ENCODE results near the gene PAM.

Gene PAM

DNA sequence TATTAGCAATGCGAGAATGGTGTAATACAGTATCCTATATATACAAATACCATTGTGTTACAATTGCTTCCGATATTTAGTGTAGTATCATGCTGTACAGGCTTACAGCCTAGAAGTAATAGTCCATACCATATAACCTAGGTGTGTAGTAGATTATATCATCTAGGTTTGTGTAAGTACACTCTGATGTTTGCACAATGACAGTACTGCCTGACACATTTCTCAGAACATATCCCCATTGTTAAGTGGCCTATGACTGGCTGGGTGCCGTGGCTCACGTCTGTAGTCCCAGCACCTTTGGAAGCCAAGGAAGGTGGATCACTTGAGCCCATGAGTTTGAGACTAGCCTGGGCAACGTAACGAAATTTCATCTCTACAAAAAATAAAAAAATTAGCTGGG is 124.6 kb downstream of the PAM start:
- no peak for DNase-seq (ENCODE audit: low spot score)
- in situ Hi-C loops (cut with MboI; ENCODE audit: low sequenced_read_pairs, unreplicated experiment), result no loop called here
- TF ChIP-seq CTCF (IDR thresholded peaks at IDR 0.05; ENCODE audit: borderline replicate concordance, control extremely low read depth, extremely low read depth, insufficient read depth, missing control alignments), result no peak

DNA sequence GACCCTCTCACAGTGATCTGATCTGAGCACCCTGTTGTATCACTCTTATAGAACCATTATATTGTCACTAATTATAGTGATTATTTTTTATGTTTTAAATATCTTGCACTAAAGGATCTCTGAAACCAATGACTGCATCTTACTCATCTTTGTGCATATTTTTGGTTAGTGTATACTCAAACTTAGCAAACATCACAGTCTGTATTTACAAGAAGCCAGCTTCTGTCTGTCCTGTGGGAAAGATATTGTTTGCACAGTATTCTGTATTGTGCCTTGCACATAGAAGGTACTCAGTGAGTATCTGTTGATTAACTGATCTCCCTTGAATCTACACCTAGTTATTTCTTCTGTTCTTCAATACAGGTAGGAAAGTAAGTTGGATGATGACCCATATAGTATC is 131.5 kb downstream of the PAM start:
- in situ Hi-C loops (cut with MboI; ENCODE audit: low sequenced_read_pairs, unreplicated experiment), result no loop called here
- TF ChIP-seq CTCF (IDR thresholded peaks at IDR 0.05; ENCODE audit: borderline replicate concordance, control extremely low read depth, extremely low read depth, insufficient read depth, missing control alignments), result no peak
- DNase-seq (ENCODE audit: low spot score), result no peak

- no peak for TF ChIP-seq CTCF (IDR thresholded peaks at IDR 0.05; ENCODE audit: borderline replicate concordance, control extremely low read depth, extremely low read depth, insufficient read depth, missing control alignments)
- DNase-seq (ENCODE audit: low spot score), result no peak
- in situ Hi-C loops (cut with MboI; ENCODE audit: low sequenced_read_pairs, unreplicated experiment), result no loop called here
Observed at GRCh38 chr5:102888483-102888882, 133.4 kb downstream of the PAM start.

DNA sequence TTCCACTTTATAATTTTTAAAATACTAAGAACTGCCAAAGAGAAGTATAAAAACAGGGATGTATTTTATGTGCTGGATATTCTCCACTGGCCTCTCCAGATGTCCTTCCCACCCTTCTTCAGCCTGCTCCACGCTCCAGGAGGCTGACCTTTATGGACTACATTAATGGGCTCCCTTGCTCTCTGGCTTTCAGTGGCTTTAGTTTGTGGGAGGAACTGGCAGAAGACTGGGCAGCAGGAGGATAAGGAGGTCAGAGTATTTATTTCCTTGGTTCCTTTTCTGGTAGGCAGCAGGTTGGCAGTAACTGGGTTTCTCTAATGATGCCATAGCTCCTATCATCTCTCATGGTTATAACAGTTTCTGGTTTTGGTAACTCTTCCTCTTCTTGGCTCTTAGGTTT is 133.9 kb downstream of the PAM start:
- TF ChIP-seq CTCF (IDR thresholded peaks at IDR 0.05; ENCODE audit: borderline replicate concordance, control extremely low read depth, extremely low read depth, insufficient read depth, missing control alignments), result no peak
- DNase-seq (ENCODE audit: low spot score), result no peak
- in situ Hi-C loops (cut with MboI; ENCODE audit: low sequenced_read_pairs, unreplicated experiment), result no loop called here

DNA sequence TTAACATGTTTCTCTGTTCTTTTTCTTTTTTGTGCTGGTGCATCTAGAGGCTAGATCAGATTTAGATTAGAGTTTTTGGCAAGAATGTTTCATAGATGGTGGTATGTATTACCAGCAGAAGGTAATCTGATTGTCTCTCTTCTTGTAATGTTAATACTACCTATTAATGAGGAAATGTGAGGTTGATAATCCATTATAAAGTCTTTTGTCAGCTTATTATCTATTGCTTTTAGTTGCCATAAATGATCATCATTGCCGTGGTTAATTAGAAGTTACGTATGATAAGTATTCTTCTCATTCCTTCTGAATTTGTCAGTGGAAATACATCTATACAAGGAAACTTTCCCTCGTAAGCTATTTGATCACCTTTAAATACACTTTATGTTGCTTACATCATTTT is 135.0 kb downstream of the PAM start:
- in situ Hi-C loops (cut with MboI; ENCODE audit: low sequenced_read_pairs, unreplicated experiment), result no loop called here
- TF ChIP-seq CTCF (IDR thresholded peaks at IDR 0.05; ENCODE audit: borderline replicate concordance, control extremely low read depth, extremely low read depth, insufficient read depth, missing control alignments), result no peak
- no peak for DNase-seq (ENCODE audit: low spot score)

DNA sequence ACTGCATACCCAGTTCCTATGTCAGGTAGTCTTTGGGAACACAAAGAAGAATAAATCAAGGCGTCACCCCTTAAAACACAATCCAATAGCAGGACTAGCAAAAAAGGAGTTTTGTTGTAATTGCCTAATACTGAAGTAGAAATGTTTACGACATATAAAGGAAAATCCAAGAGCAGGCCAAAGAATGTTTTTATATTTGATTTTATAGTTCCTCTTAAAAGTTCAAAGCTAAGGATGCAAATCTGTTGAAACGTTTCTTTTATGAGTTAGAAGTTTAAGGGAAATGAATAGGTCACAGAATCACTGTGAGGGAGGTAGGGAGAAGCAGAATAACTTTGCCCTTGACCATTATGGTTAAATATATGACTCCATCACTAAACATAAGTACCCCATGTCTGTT is 136.1 kb downstream of the PAM start:
- DNase-seq (ENCODE audit: low spot score), result no peak
- in situ Hi-C loops (cut with MboI; ENCODE audit: low sequenced_read_pairs, unreplicated experiment), result no loop called here
- no peak for TF ChIP-seq CTCF (IDR thresholded peaks at IDR 0.05; ENCODE audit: borderline replicate concordance, control extremely low read depth, extremely low read depth, insufficient read depth, missing control alignments)

GRCh38 chr5:102893942-102894341 is 138.8 kb downstream of the PAM start:
- no peak for DNase-seq (ENCODE audit: low spot score)
- in situ Hi-C loops (cut with MboI; ENCODE audit: low sequenced_read_pairs, unreplicated experiment), result no loop called here
- no peak for TF ChIP-seq CTCF (IDR thresholded peaks at IDR 0.05; ENCODE audit: borderline replicate concordance, control extremely low read depth, extremely low read depth, insufficient read depth, missing control alignments)

Measured in GM13976 (cell line).